H9 (cell line): ENCODE results near the gene MXD3. TPM values are rescaled to one million over a fixed set of nuclear protein-coding genes. Genes with fewer than 3 reads are reported as not detected.

Source experiments
- DNase-seq: peaks from one replicate; pipeline ENCODE4 v3.0.0-alpha.2; 2017
- H2AFZ ChIP-seq: one replicate; pipeline ENCODE4 v1.6.1; 2013; ENCODE audit warnings: mild to moderate bottlenecking, low read length, control low read depth, moderate library complexity
- H2AK5ac ChIP-seq: 2 replicates; pipeline ENCODE4 v1.6.1; 2013; ENCODE audit warnings: low read length, control low read depth, mixed read lengths; ENCODE audit not compliant: insufficient read length
- H2BK120ac ChIP-seq: one replicate; pipeline ENCODE4 v1.6.1; 2013; ENCODE audit warnings: low read depth, mild to moderate bottlenecking, low read length, control low read depth, inconsistent platforms; ENCODE audit not compliant: poor library complexity, severe bottlenecking
- H2BK12ac ChIP-seq: 2 replicates; pipeline ENCODE4 v1.6.1; 2013; ENCODE audit warnings: low read length, control low read depth, mixed read lengths, low read depth; ENCODE audit not compliant: insufficient read length
- H2BK15ac ChIP-seq: 2 replicates; pipeline ENCODE4 v1.6.1; 2013; ENCODE audit warnings: low read depth, low read length, control low read depth
- H2BK20ac ChIP-seq: one replicate; pipeline ENCODE4 v1.6.1; 2013; ENCODE audit warnings: low read depth, mild to moderate bottlenecking, low read length, control low read depth, inconsistent platforms; ENCODE audit not compliant: poor library complexity, severe bottlenecking
- H2BK5ac ChIP-seq: 2 replicates; pipeline ENCODE4 v1.6.1; 2013; ENCODE audit warnings: low read length, control low read depth, mixed read lengths; ENCODE audit not compliant: insufficient read length
- H3K14ac ChIP-seq: 2 replicates; pipeline ENCODE4 v1.6.1; 2013; ENCODE audit warnings: low read length, control low read depth; ENCODE audit not compliant: insufficient read depth
- H3K18ac ChIP-seq: 2 replicates; pipeline ENCODE4 v1.6.1; 2013; ENCODE audit warnings: low read depth, mild to moderate bottlenecking, mixed read lengths, low read length, control low read depth; ENCODE audit not compliant: insufficient read length
- H3K23ac ChIP-seq: 2 replicates; pipeline ENCODE4 v1.6.1; 2013; ENCODE audit warnings: low read length, control low read depth, mixed read lengths, low read depth; ENCODE audit not compliant: insufficient read length
- H3K23me2 ChIP-seq: 2 replicates; pipeline ENCODE4 v1.6.1; 2013; ENCODE audit warnings: low read depth, mild to moderate bottlenecking, mixed read lengths, low read length, control low read depth; ENCODE audit not compliant: insufficient read length, poor library complexity, severe bottlenecking
- H3K27ac ChIP-seq: 2 replicates; pipeline ENCODE4 v1.5.1; 2013; ENCODE audit warnings: low read length, control low read depth, mixed read lengths, low read depth; ENCODE audit not compliant: insufficient read length
- H3K27me3 ChIP-seq: 2 replicates; pipeline ENCODE4 v1.6.1; 2013; ENCODE audit warnings: low read length, control low read depth, inconsistent platforms; ENCODE audit not compliant: insufficient read depth
- H3K4ac ChIP-seq: 2 replicates; pipeline ENCODE4 v1.6.1; 2013; ENCODE audit warnings: low read depth, mild to moderate bottlenecking, control low read depth, inconsistent platforms, low read length, moderate library complexity
- H3K4me1 ChIP-seq: 2 replicates; pipeline ENCODE4 v1.6.1; 2013; ENCODE audit warnings: low read length, control low read depth, inconsistent platforms; ENCODE audit not compliant: insufficient read depth
- H3K4me2 ChIP-seq: 2 replicates; pipeline ENCODE4 v1.6.1; 2013; ENCODE audit warnings: low read length, control low read depth, mixed read lengths; ENCODE audit not compliant: insufficient read length, insufficient read depth
- H3K56ac ChIP-seq: 2 replicates; pipeline ENCODE4 v1.6.1; 2013; ENCODE audit warnings: low read depth, mild to moderate bottlenecking, mixed read lengths, low read length, control low read depth; ENCODE audit not compliant: insufficient read length
- H3K79me1 ChIP-seq: 2 replicates; pipeline ENCODE4 v1.6.1; 2013; ENCODE audit warnings: low read depth, mild to moderate bottlenecking, moderate library complexity, low read length, control low read depth, inconsistent platforms; ENCODE audit not compliant: insufficient read depth, poor library complexity, severe bottlenecking
- H3K79me2 ChIP-seq: 2 replicates; pipeline ENCODE4 v1.6.1; 2013; ENCODE audit warnings: low read length, control low read depth, inconsistent platforms; ENCODE audit not compliant: insufficient read depth
- H3K9ac ChIP-seq: 2 replicates; pipeline ENCODE4 v1.6.1; 2013; ENCODE audit warnings: low read length, control low read depth, mixed read lengths; ENCODE audit not compliant: insufficient read length; ENCODE audit errors: extremely low read depth
- H3K9me3 ChIP-seq: one replicate; pipeline ENCODE4 v1.6.1; 2013; ENCODE audit warnings: low read depth, low read length, inconsistent platforms; ENCODE audit not compliant: control insufficient read depth
- H3T11ph ChIP-seq: one replicate; pipeline ENCODE4 v1.6.1; 2013; ENCODE audit warnings: mild to moderate bottlenecking, low read length, control low read depth, inconsistent platforms
- H4K20me1 ChIP-seq: one replicate; pipeline ENCODE4 v1.6.1; 2013; ENCODE audit not compliant: control insufficient read depth, insufficient read length, insufficient read depth
- H4K5ac ChIP-seq: 2 replicates; pipeline ENCODE4 v1.6.1; 2013; ENCODE audit warnings: low read depth, mild to moderate bottlenecking, mixed read lengths, low read length, control low read depth; ENCODE audit not compliant: insufficient read length
- H4K8ac ChIP-seq: replicated peaks from 2 replicates; pipeline ENCODE4 v1.6.1; 2013; ENCODE audit warnings: low read length, control low read depth, mixed read lengths, low read depth; ENCODE audit not compliant: insufficient read length
- H4K91ac ChIP-seq: 2 replicates; pipeline ENCODE4 v1.6.1; 2013; ENCODE audit warnings: low read depth, mild to moderate bottlenecking, moderate library complexity, mixed read lengths, low read length, control low read depth; ENCODE audit not compliant: insufficient read length
- H3K27ac Mint-ChIP-seq, 3 experiments: 2 replicates in 2 of 3; 3 replicates in 1 of 3; pipeline ENCODE4 v1.8.0; 2020 to 2021; ENCODE audit warnings: mixed read lengths in 3 of 3, mild to moderate bottlenecking in 1 of 3, moderate library complexity in 1 of 3
- H3K27me3 Mint-ChIP-seq: 2 replicates; pipeline ENCODE4 v1.8.0; 2021; ENCODE audit warnings: low read depth, mild to moderate bottlenecking, moderate library complexity, mixed read lengths
- H3K36me3 Mint-ChIP-seq, 3 experiments: 2 replicates in 2 of 3; 3 replicates in 1 of 3; pipeline ENCODE4 v1.8.0; 2020 to 2021; ENCODE audit warnings: low read depth in 3 of 3, mixed read lengths in 3 of 3; ENCODE audit not compliant: insufficient read depth in 1 of 3
- H3K4me1 Mint-ChIP-seq, 2 experiments: 2 replicates each; pipeline ENCODE4 v1.8.0; 2020; ENCODE audit warnings: mixed read lengths in 2 of 2
- H3K4me3 Mint-ChIP-seq, 2 experiments: 2 replicates in 1 of 2; 3 replicates in 1 of 2; pipeline ENCODE4 v1.8.0; 2020 to 2021; ENCODE audit warnings: mild to moderate bottlenecking in 2 of 2, mixed read lengths in 2 of 2, moderate library complexity in 1 of 2
- H3K9me3 Mint-ChIP-seq, 2 experiments: 2 replicates in 1 of 2; 3 replicates in 1 of 2; pipeline ENCODE4 v1.8.0; 2020; ENCODE audit warnings: mild to moderate bottlenecking in 2 of 2, mixed read lengths in 2 of 2, moderate library complexity in 1 of 2
- WGBS: extraction: QIAGEN DNeasy Blood & Tissue Kit; methylation state at CpG from one replicate; pipeline ENCODE4 v1.1.7; 2013; ENCODE audit warnings: missing lambda C conversion rate, low lambda C conversion rate, mixed read lengths; ENCODE audit not compliant: insufficient read length; ENCODE audit errors: extremely low coverage; 5-methylcytosine and 5-hydroxymethylcytosine counted together
- total RNA-seq: library from RNA; stranded (reverse); gene quantifications from 2 replicates; pipeline ENCODE4 v1.2.1, GENCODE V29; 2021
- TF ChIP-seq, protein P1 (sequence below): fragments of 200-600 bp; sonication (generic); conservative IDR thresholded peaks from 3 replicates; pipeline ENCODE4 v1.8.0; 2021; ENCODE audit warnings: antibody characterized with exemption, mild to moderate bottlenecking

MXD3 gene
- total RNA-seq, 1 experiment from 2014 or later = 9.8 TPM

DNA sequence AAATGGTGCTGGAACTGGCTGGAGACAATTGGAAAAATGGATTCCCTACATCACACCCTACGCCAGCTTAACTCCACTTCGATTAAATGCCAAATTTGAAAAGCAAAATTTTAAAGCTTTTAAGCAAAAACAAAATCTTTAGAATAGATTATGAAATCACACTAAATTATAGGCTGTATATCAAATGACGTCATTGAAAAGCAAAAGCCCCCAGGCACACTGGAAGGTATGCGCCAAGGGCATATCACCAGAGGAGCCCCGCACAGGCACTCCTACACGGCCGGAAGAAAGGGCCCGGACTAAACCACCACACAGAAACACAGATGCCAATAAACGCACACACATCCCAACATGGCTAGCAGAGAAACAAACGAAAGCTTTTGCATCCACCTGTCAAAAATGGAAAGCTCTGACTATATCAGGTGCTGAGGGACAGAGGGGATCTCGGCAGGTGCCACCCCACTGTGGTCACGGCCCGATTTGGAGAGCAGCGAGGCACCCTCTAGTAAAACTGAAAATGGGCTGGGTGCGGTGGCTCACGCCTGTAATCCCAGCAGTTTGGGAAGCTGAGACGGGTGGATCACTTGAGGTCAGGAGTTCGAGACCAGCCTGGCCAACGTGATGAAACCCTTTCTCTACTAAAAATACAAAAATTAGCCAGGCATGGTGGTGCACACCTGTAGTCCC, 17.0 kb upstream of the MXD3 start:
- Histone ChIP-seq H3K23me2 (no peaks in the 10 kb centered on the region), H4K91ac (no peak overlapping the region), H3K4ac (no peak overlapping the region), H3K9ac (no peak overlapping the region), H3K56ac (no peak overlapping the region), H3K14ac (no peak overlapping the region), H3K4me1 (peaks cover 9% of the 10 kb centered on the region; the same call in 1 of the 2 replicates), H2BK15ac (no peak overlapping the region), H4K8ac (no peak overlapping the region), H4K20me1 (peaks cover 2% of the 10 kb centered on the region), H3K79me1 (no peaks in the 10 kb centered on the region), H2BK5ac (no peak overlapping the region), H3K27me3 (no peaks in the 10 kb centered on the region), H3K23ac (no peak overlapping the region), H3K18ac (no peak overlapping the region), H3K4me2 (no peak overlapping the region), H2AK5ac (no peak overlapping the region), H2AFZ (no peak overlapping the region), H4K5ac (no peak overlapping the region), H3K79me2 (no peaks in the 10 kb centered on the region), H2BK120ac (no peak overlapping the region), H2BK12ac (no peak overlapping the region), H3K27ac (no peak overlapping the region), H3K9me3 (no peaks in the 10 kb centered on the region), H2BK20ac (no peak overlapping the region), H3T11ph (no peak overlapping the region)
- peaks cover under 1 to 51% (median 44%) of the 10 kb centered on the region in 3 experiments; a peak in 6 of 7 replicates for H3K36me3 Mint-ChIP-seq
- no peak overlapping the region for H3K4me3 Mint-ChIP-seq
- H3K27me3 Mint-ChIP-seq = no peaks in the 10 kb centered on the region
- H3K27ac Mint-ChIP-seq = no peak overlapping the region; a peak in 1 of 7 replicates
- TF ChIP-seq, protein P1, sequence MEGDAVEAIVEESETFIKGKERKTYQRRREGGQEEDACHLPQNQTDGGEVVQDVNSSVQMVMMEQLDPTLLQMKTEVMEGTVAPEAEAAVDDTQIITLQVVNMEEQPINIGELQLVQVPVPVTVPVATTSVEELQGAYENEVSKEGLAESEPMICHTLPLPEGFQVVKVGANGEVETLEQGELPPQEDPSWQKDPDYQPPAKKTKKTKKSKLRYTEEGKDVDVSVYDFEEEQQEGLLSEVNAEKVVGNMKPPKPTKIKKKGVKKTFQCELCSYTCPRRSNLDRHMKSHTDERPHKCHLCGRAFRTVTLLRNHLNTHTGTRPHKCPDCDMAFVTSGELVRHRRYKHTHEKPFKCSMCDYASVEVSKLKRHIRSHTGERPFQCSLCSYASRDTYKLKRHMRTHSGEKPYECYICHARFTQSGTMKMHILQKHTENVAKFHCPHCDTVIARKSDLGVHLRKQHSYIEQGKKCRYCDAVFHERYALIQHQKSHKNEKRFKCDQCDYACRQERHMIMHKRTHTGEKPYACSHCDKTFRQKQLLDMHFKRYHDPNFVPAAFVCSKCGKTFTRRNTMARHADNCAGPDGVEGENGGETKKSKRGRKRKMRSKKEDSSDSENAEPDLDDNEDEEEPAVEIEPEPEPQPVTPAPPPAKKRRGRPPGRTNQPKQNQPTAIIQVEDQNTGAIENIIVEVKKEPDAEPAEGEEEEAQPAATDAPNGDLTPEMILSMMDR = no peak
- H3K4me1 Mint-ChIP-seq = peaks cover 25 to 34% of the 10 kb centered on the region in 2 experiments
- no peaks in the 10 kb centered on the region for H3K9me3 Mint-ChIP-seq
- no CpG with 5 or more reads among the region's 19 CpGs for WGBS
- no peak for DNase-seq
